Gastrocnemius medialis (tissue), 4 donors: ENCODE measurements around the gene LHX1.

Source experiments
- POLR2A ChIP-seq, 2 donors: fragments of 450-650 bp; IDR thresholded peaks; one replicate each; pipeline ENCODE4 v1.6.1; 2017; ENCODE audit warnings: antibody characterized with exemption in 2 of 2, mild to moderate bottlenecking in 2 of 2, moderate library complexity in 2 of 2
- TF ChIP-seq, protein P1 (sequence below), 5 experiments: fragments of 450-650 bp in 3 of 5; fragments of 200-600 bp in 2 of 5; sonication (generic) in 2 of 5; IDR thresholded peaks in 4 of 5; conservative IDR thresholded peaks in 1 of 5; 1 replicate in 4 of 5; 2 replicates in 1 of 5; pipeline ENCODE4 v1.5.1; 2016 to 2019; ENCODE audit warnings: antibody characterized with exemption in 5 of 5, mild to moderate bottlenecking in 3 of 5, moderate library complexity in 3 of 5

DNA sequence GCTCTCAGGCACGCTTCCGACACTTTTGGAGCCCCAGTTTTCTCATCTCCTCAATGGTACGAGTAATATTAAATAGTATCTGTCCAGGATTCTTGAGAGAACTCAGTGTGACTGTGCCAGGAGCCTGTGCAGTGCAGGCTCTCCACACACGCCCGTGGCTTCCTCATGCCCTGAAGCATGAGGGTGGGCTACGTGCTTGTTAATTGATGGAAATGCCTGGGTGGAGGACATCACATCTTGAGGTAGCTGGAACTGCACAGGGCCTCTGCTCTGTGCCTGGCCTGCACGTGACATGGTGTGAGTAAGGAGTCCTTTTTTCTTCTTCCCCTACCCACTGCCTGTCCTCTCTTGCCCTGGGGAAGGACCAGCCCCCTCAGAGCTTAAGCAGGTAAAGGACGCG lies 43.1 kb upstream of the LHX1 start:
- TF ChIP-seq POLR2A (IDR thresholded peaks at IDR 0.05): no peak
- TF ChIP-seq, protein P1, sequence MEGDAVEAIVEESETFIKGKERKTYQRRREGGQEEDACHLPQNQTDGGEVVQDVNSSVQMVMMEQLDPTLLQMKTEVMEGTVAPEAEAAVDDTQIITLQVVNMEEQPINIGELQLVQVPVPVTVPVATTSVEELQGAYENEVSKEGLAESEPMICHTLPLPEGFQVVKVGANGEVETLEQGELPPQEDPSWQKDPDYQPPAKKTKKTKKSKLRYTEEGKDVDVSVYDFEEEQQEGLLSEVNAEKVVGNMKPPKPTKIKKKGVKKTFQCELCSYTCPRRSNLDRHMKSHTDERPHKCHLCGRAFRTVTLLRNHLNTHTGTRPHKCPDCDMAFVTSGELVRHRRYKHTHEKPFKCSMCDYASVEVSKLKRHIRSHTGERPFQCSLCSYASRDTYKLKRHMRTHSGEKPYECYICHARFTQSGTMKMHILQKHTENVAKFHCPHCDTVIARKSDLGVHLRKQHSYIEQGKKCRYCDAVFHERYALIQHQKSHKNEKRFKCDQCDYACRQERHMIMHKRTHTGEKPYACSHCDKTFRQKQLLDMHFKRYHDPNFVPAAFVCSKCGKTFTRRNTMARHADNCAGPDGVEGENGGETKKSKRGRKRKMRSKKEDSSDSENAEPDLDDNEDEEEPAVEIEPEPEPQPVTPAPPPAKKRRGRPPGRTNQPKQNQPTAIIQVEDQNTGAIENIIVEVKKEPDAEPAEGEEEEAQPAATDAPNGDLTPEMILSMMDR (IDR thresholded peaks at IDR 0.05 in 4 of 5, conservative IDR thresholded peaks at IDR 0.05 in 1 of 5): no peak
